Liver (tissue), 9 donors: ENCODE results near the gene TECPR1. TPM values are rescaled to one million over a fixed set of nuclear protein-coding genes. Genes with fewer than 3 reads are reported as not detected.
A peak's percentile ranks its signal among the peaks of the same experiment; 100 is the strongest.

Experiments used
- DNase-seq: peaks from one replicate; pipeline ENCODE4 v3.0.0-alpha.2; 2017; ENCODE audit warnings: low spot score
- H3K27ac ChIP-seq, 2 donors: one replicate each; pipeline ENCODE4 v1.7.0; 2013; ENCODE audit warnings: inconsistent platforms in 2 of 2, low read length in 2 of 2, control low read depth in 1 of 2, low read depth in 1 of 2, mild to moderate bottlenecking in 1 of 2
- H3K27me3 ChIP-seq, 4 donors: one replicate each; pipeline versions ENCODE4 v1.6.1 to v1.7.0; 2013; ENCODE audit warnings: low read length in 3 of 4, inconsistent platforms in 1 of 4, mild to moderate bottlenecking in 1 of 4, moderate library complexity in 1 of 4; ENCODE audit not compliant: control insufficient read depth in 4 of 4, insufficient read depth in 4 of 4
- H3K36me3 ChIP-seq, 4 donors: one replicate each; pipeline versions ENCODE4 v1.6.1 to v1.7.0; 2013; ENCODE audit warnings: low read length in 3 of 4, mild to moderate bottlenecking in 3 of 4, low read depth in 1 of 4, moderate library complexity in 1 of 4; ENCODE audit not compliant: control insufficient read depth in 4 of 4, insufficient read depth in 3 of 4
- H3K4me1 ChIP-seq, 4 donors: one replicate each; pipeline versions ENCODE4 v1.6.1 to v1.7.0; 2013; ENCODE audit warnings: low read length in 3 of 4, mild to moderate bottlenecking in 3 of 4, moderate library complexity in 1 of 4; ENCODE audit not compliant: control insufficient read depth in 4 of 4, insufficient read depth in 4 of 4
- H3K4me3 ChIP-seq, 3 donors: one replicate each; pipeline versions ENCODE4 v1.6.1 to v1.7.0; 2013; ENCODE audit warnings: low read length in 3 of 3, control low read depth in 1 of 3, low read depth in 1 of 3, mild to moderate bottlenecking in 1 of 3
- H3K9ac ChIP-seq, 2 donors: one replicate each; pipeline ENCODE4 v1.7.0; 2013; ENCODE audit warnings: low read length in 2 of 2, mild to moderate bottlenecking in 2 of 2, moderate library complexity in 2 of 2, control low read depth in 1 of 2, low read depth in 1 of 2
- H3K9me3 ChIP-seq, 4 donors: one replicate each; pipeline versions ENCODE4 v1.6.1 to v1.7.0; 2013; ENCODE audit warnings: low read length in 3 of 4; ENCODE audit not compliant: control insufficient read depth in 4 of 4
- ATF3 ChIP-seq: IDR thresholded peaks from 2 replicates; pipeline ENCODE4 v1.6.1; 2016; ENCODE audit warnings: antibody characterized with exemption
- CTCF ChIP-seq: fragments of 150-350 bp; IDR thresholded peaks from 2 replicates; pipeline ENCODE4 v1.5.1; 2017; ENCODE audit warnings: improper control_type of control experiment, low read depth, low read length; ENCODE audit not compliant: missing input control
- EGR1 ChIP-seq, 2 donors: IDR thresholded peaks; 2 replicates each; pipeline ENCODE4 v1.6.1; 2016 to 2018; ENCODE audit warnings: antibody characterized with exemption in 2 of 2, low read depth in 2 of 2
- FOXA1 ChIP-seq: IDR thresholded peaks from 2 replicates; pipeline ENCODE4 v1.6.1; 2016; ENCODE audit warnings: antibody characterized with exemption
- FOXA2 ChIP-seq: IDR thresholded peaks from 2 replicates; pipeline ENCODE4 v1.6.1; 2016; ENCODE audit warnings: antibody characterized with exemption
- GABPA ChIP-seq, 2 donors: IDR thresholded peaks in 1 of 2; conservative IDR thresholded peaks in 1 of 2; 2 replicates each; pipeline ENCODE4 v1.6.1; 2016; ENCODE audit warnings: antibody characterized with exemption in 2 of 2, mild to moderate bottlenecking in 1 of 2, moderate library complexity in 1 of 2
- HNF4A ChIP-seq, 2 donors: conservative IDR thresholded peaks; 2 replicates each; pipeline ENCODE4 v1.6.1; 2016; ENCODE audit warnings: antibody characterized with exemption in 2 of 2, mild to moderate bottlenecking in 2 of 2
- HNF4G ChIP-seq: IDR thresholded peaks from 2 replicates; pipeline ENCODE4 v1.6.1; 2016; ENCODE audit warnings: antibody characterized with exemption
- JUND ChIP-seq, 2 donors: IDR thresholded peaks; 2 replicates each; pipeline ENCODE4 v1.6.1; 2016; ENCODE audit warnings: antibody characterized with exemption in 2 of 2
- MAX ChIP-seq: IDR thresholded peaks from 2 replicates; pipeline ENCODE4 v1.6.1; 2016; ENCODE audit warnings: antibody characterized with exemption
- NR2F2 ChIP-seq: IDR thresholded peaks from 2 replicates; pipeline ENCODE4 v1.6.1; 2016; ENCODE audit warnings: antibody characterized with exemption
- RAD21 ChIP-seq, 2 donors: IDR thresholded peaks; 2 replicates each; pipeline ENCODE4 v1.6.1; 2016; ENCODE audit warnings: antibody characterized with exemption in 2 of 2, mild to moderate bottlenecking in 2 of 2
- REST ChIP-seq: IDR thresholded peaks from 2 replicates; pipeline ENCODE4 v1.6.1; 2016; ENCODE audit warnings: antibody characterized with exemption, mild to moderate bottlenecking
- RXRA ChIP-seq, 2 donors: IDR thresholded peaks; 2 replicates each; pipeline ENCODE4 v1.6.1; 2017 to 2018; ENCODE audit warnings: antibody characterized with exemption in 2 of 2, mild to moderate bottlenecking in 1 of 2
- SP1 ChIP-seq: IDR thresholded peaks from 2 replicates; pipeline ENCODE4 v1.6.1; 2018; ENCODE audit warnings: antibody characterized with exemption, mild to moderate bottlenecking
- TAF1 ChIP-seq: conservative IDR thresholded peaks from 2 replicates; pipeline ENCODE4 v1.6.1; 2016; ENCODE audit warnings: antibody characterized with exemption, mild to moderate bottlenecking
- YY1 ChIP-seq: IDR thresholded peaks from 2 replicates; pipeline ENCODE4 v1.6.1; 2016; ENCODE audit warnings: antibody characterized with exemption, mild to moderate bottlenecking
- ZBTB33 ChIP-seq: IDR thresholded peaks from 2 replicates; pipeline ENCODE4 v1.6.1; 2016; ENCODE audit warnings: antibody characterized with exemption
- WGBS: extraction: QIAGEN DNeasy Blood & Tissue Kit; methylation state at CpG from one replicate; pipeline ENCODE4 v1.1.7; 2013; 5-methylcytosine and 5-hydroxymethylcytosine counted together
- polyA plus RNA-seq, 2 donors: library from polyadenylated mRNA; stranded (reverse) in 1 of 2; unstranded in 1 of 2; fragments of 200-250 nt in 1 of 2; fragments of >200 nt in 1 of 2; fragmentation: Nextera tagmentation in 1 of 2; extraction: Ambion mirVana in 1 of 2; gene quantifications; one replicate each; pipeline versions ENCODE4 v1.2.1 to v1.2.3, GENCODE V29; 2013 to 2015
- total RNA-seq, 2 donors: library from RNA; depleted of rRNA; stranded (reverse); fragments of >200 nt; gene quantifications; one replicate each; pipeline ENCODE4 v1.2.3, GENCODE V29; 2014
- donor health status: healthy.
- donor health status: healthy.
- donor health status: healthy.
- donor health status: healthy.
- donor health status: healthy.

Gene TECPR1
- total and polyA plus RNA-seq, 4 donors, result 3.3 to 16.3 (median 7.8) TPM

GRCh38 chr7:98284335-98285036, 32.5 kb upstream of the TECPR1 start:
- TF ChIP-seq HNF4A (conservative IDR thresholded peaks at IDR 0.05) (peak in 1 of 2 donors; percentile 14), SP1 (no peak), NR2F2 (peak; percentile 10), REST (no peak), JUND (IDR thresholded peaks at IDR 0.05) (no peak), YY1 (peak; percentile 45)
- WGBS, result 35% methylated on average over 20 of the region's 20 CpGs
- H3K27me3 ChIP-seq, result no peaks in the 10 kb centered on the region
- peak overlapping the region; percentile 83 to 87 for H3K27ac ChIP-seq
- peak overlapping the region in 1 of 2 donors; percentile 40 for H3K9ac ChIP-seq
- H3K4me1 ChIP-seq, result peaks cover 36 to 71% (median 55%) of the 10 kb centered on the region in 4 donors
- DNase-seq, result no peak
- H3K36me3 ChIP-seq, result peaks cover 0 to 5% (median 2%) of the 10 kb centered on the region in 4 donors
- peak overlapping the region; percentile 10 to 88 (median 61) for H3K4me3 ChIP-seq
- H3K9me3 ChIP-seq, result no peaks in the 10 kb centered on the region

- peaks cover 0 to 5% (median 2%) of the 10 kb centered on the region in 4 donors for H3K36me3 ChIP-seq
- DNase-seq, result no peak
- H3K9ac ChIP-seq, result peak overlapping the region; percentile 29 to 76
Observed at GRCh38 chr7:98283887-98284222, 31.8 kb upstream of the TECPR1 start.

More at GRCh38 chr7:98283887-98284222, 31.8 kb upstream of the TECPR1 start:
- H3K4me1 ChIP-seq, result peaks cover 36 to 72% (median 56%) of the 10 kb centered on the region in 4 donors
- WGBS, result 68% methylated on average over 8 of the region's 8 CpGs
- H3K27me3 ChIP-seq, result no peaks in the 10 kb centered on the region
- H3K27ac ChIP-seq, result peak overlapping the region; percentile 83 to 87
- H3K9me3 ChIP-seq, result no peaks in the 10 kb centered on the region
- TF ChIP-seq RAD21 (IDR thresholded peaks at IDR 0.05) (no peak), JUND (IDR thresholded peaks at IDR 0.05) (no peak), MAX (no peak), NR2F2 (no peak), YY1 (no peak), GABPA (IDR thresholded peaks at IDR 0.05 in 1 of 2, conservative IDR thresholded peaks at IDR 0.05 in 1 of 2) (no peak), TAF1 (no peak), HNF4G (no peak), ATF3 (no peak), SP1 (no peak), FOXA1 (no peak), CTCF (no peak), RXRA (IDR thresholded peaks at IDR 0.05) (no peak), EGR1 (IDR thresholded peaks at IDR 0.05; ENCODE audit: low read depth in 2 of 2) (no peak), FOXA2 (no peak), HNF4A (conservative IDR thresholded peaks at IDR 0.05) (no peak), REST (no peak), ZBTB33 (no peak)
- peak overlapping the region; percentile 33 to 88 (median 74) for H3K4me3 ChIP-seq
